ENCODE data around the gene MRPS30. TPM values are rescaled to one million over a fixed set of nuclear protein-coding genes. Genes with fewer than 3 reads are reported as not detected.
A peak's percentile ranks its signal among the peaks of the same experiment; 100 is the strongest.

MRPS30 gene
- total and polyA plus RNA-seq, 2 of the 4 experiments (the other 2 are of a cell fraction), result 18.3 to 51.4 TPM

DNA sequence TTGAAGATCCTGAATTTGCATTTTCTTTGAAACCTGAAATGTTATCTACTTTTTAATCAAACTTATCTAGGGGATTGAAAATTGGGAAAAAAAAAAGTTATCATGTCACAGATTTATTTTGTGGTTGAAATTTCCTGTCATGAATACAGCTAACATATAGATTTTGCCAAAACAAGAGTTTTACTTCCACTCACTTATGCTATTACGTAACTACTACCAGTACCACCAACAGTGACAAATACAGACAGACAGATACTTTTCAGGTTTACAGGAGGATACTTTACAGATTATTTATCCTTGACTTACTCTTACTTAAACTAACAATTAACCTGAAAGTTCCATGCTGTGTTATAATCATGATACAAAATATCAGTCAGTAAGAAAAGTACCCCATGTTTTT, 6.8 kb upstream of the MRPS30 start:
- Histone ChIP-seq H2BK120ac (ENCODE audit: low read depth, low read length) (no peak overlapping the region), H4K20me1 (ENCODE audit: insufficient read depth, low read length) (no peaks in the 10 kb centered on the region), H3K36me3 (ENCODE audit: control insufficient read depth, insufficient read depth, low read length) (no peaks in the 10 kb centered on the region), H3K4me1 (ENCODE audit: control insufficient read depth, insufficient read depth, low read length) (no peaks in the 10 kb centered on the region), H4K8ac (ENCODE audit: low read depth in 2 of 2, low read length in 2 of 2) (no peak overlapping the region), H2AK5ac (ENCODE audit: low read depth, low read length) (no peak overlapping the region), H3K27ac (ENCODE audit: insufficient read depth, low read length) (no peak overlapping the region), H2BK15ac (ENCODE audit: low read depth, low read length) (no peak overlapping the region), H3K56ac (ENCODE audit: extremely low read depth, insufficient read depth, low read length) (no peak overlapping the region), H4K91ac (ENCODE audit: insufficient read depth, low read depth, low read length) (no peak overlapping the region), H3K14ac (replicated peaks; ENCODE audit: low read depth, low read length) (no peak overlapping the region), H3K4me3 (ENCODE audit: insufficient read depth, low read depth, low read length) (no peak overlapping the region), H3K9me1 (ENCODE audit: insufficient read depth, low read length) (no peaks in the 10 kb centered on the region), H2BK5ac (ENCODE audit: low read depth, low read length, poor library complexity, severe bottlenecking) (no peak overlapping the region), H2AFZ (replicated peaks; ENCODE audit: low read length, poor library complexity) (no peak overlapping the region), H3K9me3 (ENCODE audit: control insufficient read depth, insufficient read depth, low read length) (no peaks in the 10 kb centered on the region), H3K27me3 (ENCODE audit: control insufficient read depth, insufficient read depth, low read length) (no peaks in the 10 kb centered on the region), H2BK20ac (ENCODE audit: low read depth, low read length) (no peak overlapping the region), H3K18ac (ENCODE audit: low read depth, low read length) (no peak overlapping the region), H3K23ac (ENCODE audit: low read depth, low read length) (no peak overlapping the region), H3K4ac (ENCODE audit: low read depth, low read length) (no peak overlapping the region), H2AK9ac (replicated peaks; ENCODE audit: low read depth, low read length, poor library complexity) (no peak overlapping the region), H3K4me2 (ENCODE audit: low read depth, low read length) (no peak overlapping the region), H3K79me1 (ENCODE audit: low read depth in 1 of 2, low read length in 2 of 2) (no peaks in the 10 kb centered on the region), H3K9ac (ENCODE audit: low read depth, low read length) (no peak overlapping the region), H4K5ac (ENCODE audit: low read depth, low read length) (no peak overlapping the region)
- dilution Hi-C loops (cut with HindIII; ENCODE audit: low sequenced_read_pairs, unreplicated experiment), result no loop called here
- ChIA-PET CTCF (interaction anchor here (1.1 kb wide), 1 partner anchor 28 kb away, joined by 3 read pairs; no protein-coding TSS in a partner anchor), POLR2A (ENCODE audit: unreplicated experiment) (no interaction called here)
- TF ChIP-seq, protein P1, sequence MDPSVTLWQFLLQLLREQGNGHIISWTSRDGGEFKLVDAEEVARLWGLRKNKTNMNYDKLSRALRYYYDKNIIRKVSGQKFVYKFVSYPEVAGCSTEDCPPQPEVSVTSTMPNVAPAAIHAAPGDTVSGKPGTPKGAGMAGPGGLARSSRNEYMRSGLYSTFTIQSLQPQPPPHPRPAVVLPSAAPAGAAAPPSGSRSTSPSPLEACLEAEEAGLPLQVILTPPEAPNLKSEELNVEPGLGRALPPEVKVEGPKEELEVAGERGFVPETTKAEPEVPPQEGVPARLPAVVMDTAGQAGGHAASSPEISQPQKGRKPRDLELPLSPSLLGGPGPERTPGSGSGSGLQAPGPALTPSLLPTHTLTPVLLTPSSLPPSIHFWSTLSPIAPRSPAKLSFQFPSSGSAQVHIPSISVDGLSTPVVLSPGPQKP (IDR thresholded peaks at IDR 0.05; ENCODE audit: borderline replicate concordance, low read depth, low read length), result no peak
- TF ChIP-seq CHD1 (IDR thresholded peaks at IDR 0.05; ENCODE audit: low read depth, low read length), result no peak
- peak; percentile 73 for TF ChIP-seq CEBPB (IDR thresholded peaks at IDR 0.05; ENCODE audit: low read depth, low read length)
- TF ChIP-seq MAZ (IDR thresholded peaks at IDR 0.05; ENCODE audit: borderline replicate concordance, low read depth, low read length), result no peak
- no peak for TF ChIP-seq RFX5 (IDR thresholded peaks at IDR 0.05; ENCODE audit: low read depth, low read length)
- TF ChIP-seq, protein P2, sequence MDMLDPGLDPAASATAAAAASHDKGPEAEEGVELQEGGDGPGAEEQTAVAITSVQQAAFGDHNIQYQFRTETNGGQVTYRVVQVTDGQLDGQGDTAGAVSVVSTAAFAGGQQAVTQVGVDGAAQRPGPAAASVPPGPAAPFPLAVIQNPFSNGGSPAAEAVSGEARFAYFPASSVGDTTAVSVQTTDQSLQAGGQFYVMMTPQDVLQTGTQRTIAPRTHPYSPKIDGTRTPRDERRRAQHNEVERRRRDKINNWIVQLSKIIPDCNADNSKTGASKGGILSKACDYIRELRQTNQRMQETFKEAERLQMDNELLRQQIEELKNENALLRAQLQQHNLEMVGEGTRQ (IDR thresholded peaks at IDR 0.05; ENCODE audit: low read depth, low read length), result no peak
- intact Hi-C loops (cut with micrococcal nuclease), result no loop called here
- no CpG with 5 or more reads among the region's 1 CpG for WGBS, 2 experiments (ENCODE audit: extremely low coverage in 2 of 2, insufficient read length in 1 of 2)
- DNase-seq (no peak), ATAC-seq (ENCODE audit: low read depth) (no peak)
- in situ Hi-C loops (cut with MboI; ENCODE audit: low sequenced_read_pairs), result no loop called here
- no TSS peak for BruUV-seq (replicated peaks)

All from IMR-90 (cell line).